Right lobe of liver (tissue), 4 donors: ENCODE results near the gene MYO7A.

ENCODE experiments used
- POLR2A ChIP-seq: fragments of 450-650 bp; IDR thresholded peaks from one replicate; pipeline ENCODE4 v1.6.1; 2017; ENCODE audit warnings: antibody characterized with exemption, mild to moderate bottlenecking
- TF ChIP-seq, protein P1 (sequence below), 4 donors: fragments of 200-600 bp in 3 of 4; fragments of 450-650 bp in 1 of 4; IDR thresholded peaks; one replicate each; pipeline versions ENCODE4 v1.5.1 to v1.8.0; 2016 to 2022; ENCODE audit warnings: antibody characterized with exemption in 4 of 4, mild to moderate bottlenecking in 2 of 4
- donor health status: DM: no; HTN: no; CAD: no.
- donor health status: DM: no; HTN: no; CAD: no.
- donor health status: DM: no; HTN: yes; CAD: no.

DNA sequence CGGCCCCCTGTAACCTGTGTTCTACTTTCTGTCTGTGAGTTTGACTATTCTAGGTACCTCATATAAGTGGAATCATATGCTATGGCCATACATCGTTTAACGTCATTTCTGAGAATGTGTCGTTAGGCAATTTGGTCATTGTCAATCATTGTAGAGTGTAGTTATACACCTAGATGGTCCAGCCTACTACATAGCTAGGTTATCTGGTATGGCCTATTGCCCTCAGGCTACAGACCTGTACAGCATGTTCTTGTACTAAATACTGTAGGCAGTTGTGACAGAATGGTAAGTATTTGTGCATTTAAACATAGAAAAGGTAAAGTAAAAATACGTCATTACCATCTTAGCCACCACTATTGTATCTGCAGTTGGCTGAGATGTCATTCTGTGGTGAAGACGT is 35.2 kb downstream of the MYO7A start:
- TF ChIP-seq POLR2A = no peak
- TF ChIP-seq, protein P1, sequence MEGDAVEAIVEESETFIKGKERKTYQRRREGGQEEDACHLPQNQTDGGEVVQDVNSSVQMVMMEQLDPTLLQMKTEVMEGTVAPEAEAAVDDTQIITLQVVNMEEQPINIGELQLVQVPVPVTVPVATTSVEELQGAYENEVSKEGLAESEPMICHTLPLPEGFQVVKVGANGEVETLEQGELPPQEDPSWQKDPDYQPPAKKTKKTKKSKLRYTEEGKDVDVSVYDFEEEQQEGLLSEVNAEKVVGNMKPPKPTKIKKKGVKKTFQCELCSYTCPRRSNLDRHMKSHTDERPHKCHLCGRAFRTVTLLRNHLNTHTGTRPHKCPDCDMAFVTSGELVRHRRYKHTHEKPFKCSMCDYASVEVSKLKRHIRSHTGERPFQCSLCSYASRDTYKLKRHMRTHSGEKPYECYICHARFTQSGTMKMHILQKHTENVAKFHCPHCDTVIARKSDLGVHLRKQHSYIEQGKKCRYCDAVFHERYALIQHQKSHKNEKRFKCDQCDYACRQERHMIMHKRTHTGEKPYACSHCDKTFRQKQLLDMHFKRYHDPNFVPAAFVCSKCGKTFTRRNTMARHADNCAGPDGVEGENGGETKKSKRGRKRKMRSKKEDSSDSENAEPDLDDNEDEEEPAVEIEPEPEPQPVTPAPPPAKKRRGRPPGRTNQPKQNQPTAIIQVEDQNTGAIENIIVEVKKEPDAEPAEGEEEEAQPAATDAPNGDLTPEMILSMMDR (IDR thresholded peaks at IDR 0.05) = no peak
